ENCODE results near the gene IGF1R. TPM values are rescaled to one million over a fixed set of nuclear protein-coding genes. Genes with fewer than 3 reads are reported as not detected.

The IGF1R gene
- total and polyA plus RNA-seq, 2 of the 13 experiments (the other 11 are each of a cell fraction or from before 2014, with no cell fraction given) = 15.9 to 18.4 TPM

GRCh38 chr15:98689431-98689861 lies 41.1 kb downstream of the IGF1R start:
- no peak for DNase-seq (ENCODE audit: low spot score)
- Histone ChIP-seq H3K36me3 (replicated peaks in 1 of 2; ENCODE audit: control insufficient read depth in 1 of 2, insufficient read depth in 2 of 2, low read length in 2 of 2) (no peaks in the 10 kb centered on the region), H3K79me2 (ENCODE audit: insufficient read depth, low read length) (peaks cover 96% of the 10 kb centered on the region), H3K4me1 (ENCODE audit: insufficient read depth, low read length) (peaks cover 82% of the 10 kb centered on the region), H3K9me3 (ENCODE audit: low read length) (no peaks in the 10 kb centered on the region), H3K4me2 (ENCODE audit: low read depth, low read length) (no peak overlapping the region), H3K4me3 (replicated peaks in 1 of 3; ENCODE audit: insufficient read depth in 1 of 3, low read depth in 2 of 3, low read length in 3 of 3) (no peak overlapping the region), H3K27ac (ENCODE audit: extremely low read length, insufficient read depth, low read length) (no peak overlapping the region), H3K9ac (ENCODE audit: insufficient read depth, low read depth, low read length) (no peak overlapping the region), H4K20me1 (ENCODE audit: insufficient read depth, low read length) (peaks cover 67% of the 10 kb centered on the region), H3K27me3 (ENCODE audit: control insufficient read depth in 1 of 2, insufficient read depth in 2 of 2, low read length in 2 of 2) (no peaks in the 10 kb centered on the region), H2AFZ (ENCODE audit: low read length) (no peak overlapping the region)
- in situ Hi-C loops (cut with HindIII; ENCODE audit: extremely low pct_ligation_motif_present, low pct_unique_long_range_greater_than_20kb) = no loop called here
- ChIA-PET POLR2A (no interaction called here), CTCF (ENCODE audit: low intra/inter-chr PET ratio, low total read pairs) (no interaction called here)
- 100% methylated on average over 2 of the region's 5 CpGs for WGBS (ENCODE audit: low lambda C conversion rate)
- BruUV-seq (replicated peaks) = no TSS peak
- intact Hi-C loops (cut with micrococcal nuclease; ENCODE audit: unreplicated experiment) = no loop called here
- no peak for ATAC-seq
- TF ChIP-seq FOSL2 (CRISPR knock-in tag; IDR thresholded peaks at IDR 0.05) = peak; percentile 65
- no peak for TF ChIP-seq SRY (CRISPR knock-in tag; IDR thresholded peaks at IDR 0.05)
- TF ChIP-seq BORCS8-MEF2B (CRISPR knock-in tag; IDR thresholded peaks at IDR 0.05) = no peak
- FAIRE-seq = no peak

DNA sequence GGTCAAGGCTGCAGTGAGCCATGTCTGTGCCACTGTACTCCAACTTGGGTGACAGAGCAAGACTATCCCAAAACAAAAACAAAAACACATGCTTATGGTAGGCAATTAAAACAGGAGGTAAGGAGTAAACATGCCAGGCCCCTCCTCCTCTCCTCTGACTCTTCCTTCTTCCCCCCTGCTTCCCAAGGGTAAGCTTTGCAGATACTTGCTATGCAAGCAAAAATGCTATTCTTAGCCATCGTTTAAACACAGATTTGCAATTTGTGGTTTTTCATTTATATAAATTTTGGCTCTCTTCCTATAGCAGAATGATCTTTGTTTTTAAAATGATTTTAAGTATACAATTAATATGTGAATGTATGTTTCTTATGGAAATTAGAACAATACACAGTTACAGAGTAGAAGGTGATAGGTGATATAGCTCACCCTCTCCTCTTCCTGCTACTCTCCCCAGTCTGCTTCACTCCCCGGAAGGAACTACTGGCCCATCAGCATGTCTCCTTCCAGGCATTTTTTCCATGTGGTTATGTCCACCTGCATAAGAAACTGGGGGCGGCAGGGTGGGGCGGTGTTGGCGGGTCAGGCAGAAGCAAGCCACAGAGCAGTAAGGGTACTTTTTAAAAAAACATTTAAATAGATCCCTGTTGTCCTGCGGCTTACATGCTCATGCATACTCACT lies 42.1 kb downstream of the IGF1R start:
- Histone ChIP-seq H3K27ac (ENCODE audit: extremely low read length, insufficient read depth, low read length) (no peak overlapping the region), H3K27me3 (ENCODE audit: control insufficient read depth in 1 of 2, insufficient read depth in 2 of 2, low read length in 2 of 2) (no peaks in the 10 kb centered on the region), H3K4me2 (ENCODE audit: low read depth, low read length) (no peak overlapping the region), H3K36me3 (replicated peaks in 1 of 2; ENCODE audit: control insufficient read depth in 1 of 2, insufficient read depth in 2 of 2, low read length in 2 of 2) (no peaks in the 10 kb centered on the region), H2AFZ (ENCODE audit: low read length) (no peak overlapping the region), H3K4me3 (replicated peaks in 1 of 3; ENCODE audit: insufficient read depth in 1 of 3, low read depth in 2 of 3, low read length in 3 of 3) (no peak overlapping the region), H3K79me2 (ENCODE audit: insufficient read depth, low read length) (peaks cover 96% of the 10 kb centered on the region), H3K9ac (ENCODE audit: insufficient read depth, low read depth, low read length) (no peak overlapping the region), H3K9me3 (ENCODE audit: low read length) (no peaks in the 10 kb centered on the region), H4K20me1 (ENCODE audit: insufficient read depth, low read length) (peaks cover 66% of the 10 kb centered on the region), H3K4me1 (ENCODE audit: insufficient read depth, low read length) (peaks cover 82% of the 10 kb centered on the region)
- ChIA-PET POLR2A (no interaction called here), CTCF (ENCODE audit: low intra/inter-chr PET ratio, low total read pairs) (no interaction called here)
- FAIRE-seq (no peak), DNase-seq (ENCODE audit: low spot score) (no peak), ATAC-seq (no peak)
- BruUV-seq (replicated peaks) = no TSS peak
- TF ChIP-seq DDIT3 (CRISPR knock-in tag; IDR thresholded peaks at IDR 0.05) (no peak), ZNF770 (CRISPR knock-in tag; IDR thresholded peaks at IDR 0.05) (peak; percentile 27; the same call in 1 of the 2 replicates)
- in situ Hi-C loops (cut with HindIII; ENCODE audit: extremely low pct_ligation_motif_present, low pct_unique_long_range_greater_than_20kb) = no loop called here
- intact Hi-C loops (cut with micrococcal nuclease; ENCODE audit: unreplicated experiment) = no loop called here
- WGBS (ENCODE audit: low lambda C conversion rate) = 97% methylated on average over 6 of the region's 6 CpGs
